ENCODE measurements around the gene GHDC.

DNA sequence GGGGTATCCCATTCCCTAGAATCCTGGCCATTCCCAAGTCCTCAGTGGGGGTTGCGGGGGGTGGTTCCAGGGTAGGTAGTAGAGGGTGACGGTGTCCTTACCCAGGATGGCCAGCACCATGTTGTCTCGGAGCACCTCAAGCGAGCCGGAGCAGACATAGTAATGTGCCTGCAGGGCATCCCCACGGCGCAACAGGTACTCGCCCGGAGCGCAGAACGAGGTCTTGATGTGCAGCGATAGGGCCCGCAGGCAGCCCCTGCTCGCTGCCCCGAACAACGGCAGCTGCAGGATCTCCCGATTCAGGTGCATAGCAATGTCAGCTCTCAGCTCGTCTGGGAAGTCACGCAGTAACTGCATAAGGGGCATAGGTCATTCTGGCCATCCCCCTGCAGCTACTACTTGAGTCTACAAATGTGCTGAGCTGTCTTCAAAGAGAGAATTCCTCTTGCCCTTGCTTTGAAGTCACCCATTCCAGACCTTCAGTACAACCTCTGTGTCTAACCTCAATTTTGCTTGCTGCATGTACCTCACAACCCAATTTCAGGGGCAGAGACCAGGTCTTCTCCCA lies 28.0 kb downstream of the GHDC start:
- TF ChIP-seq, protein P1, sequence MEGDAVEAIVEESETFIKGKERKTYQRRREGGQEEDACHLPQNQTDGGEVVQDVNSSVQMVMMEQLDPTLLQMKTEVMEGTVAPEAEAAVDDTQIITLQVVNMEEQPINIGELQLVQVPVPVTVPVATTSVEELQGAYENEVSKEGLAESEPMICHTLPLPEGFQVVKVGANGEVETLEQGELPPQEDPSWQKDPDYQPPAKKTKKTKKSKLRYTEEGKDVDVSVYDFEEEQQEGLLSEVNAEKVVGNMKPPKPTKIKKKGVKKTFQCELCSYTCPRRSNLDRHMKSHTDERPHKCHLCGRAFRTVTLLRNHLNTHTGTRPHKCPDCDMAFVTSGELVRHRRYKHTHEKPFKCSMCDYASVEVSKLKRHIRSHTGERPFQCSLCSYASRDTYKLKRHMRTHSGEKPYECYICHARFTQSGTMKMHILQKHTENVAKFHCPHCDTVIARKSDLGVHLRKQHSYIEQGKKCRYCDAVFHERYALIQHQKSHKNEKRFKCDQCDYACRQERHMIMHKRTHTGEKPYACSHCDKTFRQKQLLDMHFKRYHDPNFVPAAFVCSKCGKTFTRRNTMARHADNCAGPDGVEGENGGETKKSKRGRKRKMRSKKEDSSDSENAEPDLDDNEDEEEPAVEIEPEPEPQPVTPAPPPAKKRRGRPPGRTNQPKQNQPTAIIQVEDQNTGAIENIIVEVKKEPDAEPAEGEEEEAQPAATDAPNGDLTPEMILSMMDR (conservative IDR thresholded peaks at IDR 0.05 in 1 of 2, IDR thresholded peaks at IDR 0.05 in 1 of 2; ENCODE audit: extremely low read depth in 1 of 2, insufficient read depth in 1 of 2, low read depth in 1 of 2, low read length in 2 of 2): no peak
- no peak for TF ChIP-seq EZH2 (IDR thresholded peaks at IDR 0.05; ENCODE audit: borderline replicate concordance, low read length)

All from mammary epithelial cell (primary cell).